GM18511 (cell line): ENCODE measurements around the gene FLCN.

ENCODE experiments used
- ATAC-seq: cut with Tn5 transposase; IDR thresholded peaks from one replicate; pipeline ENCODE4 v1.9.1; 2021; ENCODE audit warnings: mild to moderate bottlenecking, moderate library complexity; ENCODE audit not compliant: unreplicated experiment

Gene FLCN

DNA sequence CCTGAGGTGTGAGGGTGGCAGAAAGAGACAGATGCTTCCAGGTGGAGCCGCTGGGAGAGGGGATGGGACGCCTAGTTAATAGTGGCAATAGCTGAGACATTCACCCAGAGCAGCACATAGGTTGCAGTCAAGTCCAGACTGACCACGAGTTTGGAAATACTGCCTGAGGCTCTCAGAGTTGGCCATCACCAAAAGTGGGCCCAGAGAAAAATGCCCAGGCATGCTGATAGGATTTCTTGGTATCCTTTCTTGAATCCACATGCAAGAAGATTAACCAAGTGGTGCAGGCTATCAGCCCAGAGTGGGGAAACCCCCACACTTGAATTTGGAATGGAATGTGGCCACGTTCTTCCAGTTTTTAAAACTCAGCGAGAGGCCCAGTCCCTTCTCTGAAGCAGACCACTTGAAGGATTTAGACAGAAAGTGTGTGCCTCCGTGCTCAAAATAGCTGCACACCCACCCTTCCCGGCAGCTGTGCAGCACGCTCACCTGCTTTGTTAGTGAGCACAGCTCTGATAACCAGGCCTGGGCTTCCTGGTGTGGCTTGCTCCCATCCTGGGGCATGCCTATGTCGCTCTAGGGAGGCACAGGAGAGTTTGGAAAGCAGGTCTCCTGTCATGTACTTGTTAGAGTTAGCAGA lies 66.5 kb downstream of the FLCN start:
- no peak for ATAC-seq

DNA sequence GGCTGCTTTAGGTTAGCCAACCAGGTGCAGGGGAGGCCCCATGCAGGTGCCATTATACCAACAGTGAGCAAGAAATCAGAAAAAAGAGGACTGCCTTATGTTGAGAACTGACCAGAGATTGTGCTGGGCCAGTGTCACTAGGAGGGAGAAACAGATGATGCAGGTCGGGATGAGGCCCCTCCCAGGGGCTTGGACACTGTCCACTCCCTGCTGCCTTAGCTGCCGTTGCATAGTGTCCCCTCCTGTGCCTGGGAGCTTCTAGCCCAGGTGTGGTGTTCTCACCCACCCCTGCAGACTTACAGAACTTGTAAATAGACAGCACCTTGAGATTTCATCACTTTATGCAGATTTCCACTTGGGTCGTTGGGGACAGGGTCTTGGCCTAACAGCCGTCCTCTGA lies 67.6 kb downstream of the FLCN start:
- ATAC-seq, result no peak

DNA sequence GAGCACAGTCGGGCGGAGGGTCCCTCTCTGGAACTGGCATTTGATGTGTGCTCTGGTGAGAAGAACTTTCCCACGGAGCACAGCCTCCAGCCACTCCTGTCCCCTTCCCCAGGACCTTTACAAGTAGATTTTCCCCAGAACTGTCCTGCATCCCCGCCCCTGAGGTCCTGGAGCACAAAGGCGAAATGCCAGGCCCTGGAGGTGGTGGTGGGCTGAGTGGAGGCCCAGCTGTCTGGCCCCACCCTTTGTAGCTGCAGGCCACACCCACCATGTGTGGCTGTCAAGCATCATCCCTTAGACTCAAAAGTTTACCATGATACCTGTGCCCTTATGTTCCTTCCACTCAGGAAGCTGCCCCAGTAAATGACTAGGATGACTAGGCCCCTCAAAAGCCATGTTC lies 68.6 kb downstream of the FLCN start:
- no peak for ATAC-seq

DNA sequence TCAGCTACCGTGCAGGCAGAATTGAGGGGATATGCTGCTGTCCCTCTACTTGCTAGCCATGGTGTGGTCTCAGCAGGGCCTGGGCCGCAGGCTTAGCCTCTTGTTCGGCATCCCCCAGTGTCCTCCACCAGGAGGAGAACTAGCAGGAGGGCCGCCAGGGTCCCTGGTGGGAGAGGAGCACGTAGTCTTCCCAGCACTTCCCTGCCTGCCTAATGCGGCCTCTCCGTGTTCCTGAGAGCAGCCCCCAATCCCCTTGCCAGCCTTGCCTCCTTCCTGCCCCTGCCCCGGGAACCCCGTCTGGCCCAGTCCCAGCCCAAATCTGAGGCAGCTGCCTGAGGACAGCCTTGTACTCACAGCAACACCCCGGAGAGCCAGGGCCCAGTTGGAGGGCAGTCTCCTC lies 69.0 kb downstream of the FLCN start:
- no peak for ATAC-seq

DNA sequence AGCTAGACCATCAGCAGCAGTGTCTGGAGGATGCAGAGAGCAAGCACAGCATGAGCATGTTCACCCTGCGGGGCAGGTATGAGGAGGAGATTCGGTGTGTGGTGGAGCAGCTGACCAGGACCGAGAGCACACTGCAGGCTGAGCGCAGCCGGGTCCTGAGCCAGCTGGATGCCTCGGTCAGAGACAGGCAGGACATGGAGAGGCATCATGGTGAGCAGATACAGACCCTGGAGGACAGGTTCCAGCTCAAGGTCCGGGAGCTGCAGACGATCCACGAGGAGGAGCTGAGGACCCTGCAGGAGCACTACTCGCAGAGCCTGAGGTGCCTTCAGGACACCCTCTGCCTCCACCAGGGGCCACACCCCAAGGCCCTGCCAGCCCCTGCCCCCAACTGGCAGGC lies 69.6 kb downstream of the FLCN start:
- ATAC-seq, result no peak

DNA sequence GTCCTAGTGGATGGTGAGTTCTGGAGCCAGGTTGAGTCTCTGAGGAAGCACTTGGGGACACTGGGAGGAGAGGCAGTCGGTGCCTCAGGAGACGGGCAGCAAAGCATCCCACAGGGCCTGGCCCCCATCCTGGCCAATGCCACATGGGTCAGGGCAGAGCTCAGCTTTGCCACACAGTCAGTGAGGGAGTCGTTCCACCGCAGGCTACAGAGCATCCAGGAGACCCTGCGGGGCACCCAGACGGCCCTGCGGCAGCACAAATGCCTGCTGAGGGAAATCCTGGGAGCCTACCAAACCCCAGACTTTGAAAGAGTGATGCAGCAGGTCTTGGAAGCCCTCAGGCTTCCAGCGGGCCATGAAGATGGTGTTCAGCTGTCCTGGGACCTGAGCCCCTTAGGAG lies 70.5 kb downstream of the FLCN start:
- no peak for ATAC-seq

DNA sequence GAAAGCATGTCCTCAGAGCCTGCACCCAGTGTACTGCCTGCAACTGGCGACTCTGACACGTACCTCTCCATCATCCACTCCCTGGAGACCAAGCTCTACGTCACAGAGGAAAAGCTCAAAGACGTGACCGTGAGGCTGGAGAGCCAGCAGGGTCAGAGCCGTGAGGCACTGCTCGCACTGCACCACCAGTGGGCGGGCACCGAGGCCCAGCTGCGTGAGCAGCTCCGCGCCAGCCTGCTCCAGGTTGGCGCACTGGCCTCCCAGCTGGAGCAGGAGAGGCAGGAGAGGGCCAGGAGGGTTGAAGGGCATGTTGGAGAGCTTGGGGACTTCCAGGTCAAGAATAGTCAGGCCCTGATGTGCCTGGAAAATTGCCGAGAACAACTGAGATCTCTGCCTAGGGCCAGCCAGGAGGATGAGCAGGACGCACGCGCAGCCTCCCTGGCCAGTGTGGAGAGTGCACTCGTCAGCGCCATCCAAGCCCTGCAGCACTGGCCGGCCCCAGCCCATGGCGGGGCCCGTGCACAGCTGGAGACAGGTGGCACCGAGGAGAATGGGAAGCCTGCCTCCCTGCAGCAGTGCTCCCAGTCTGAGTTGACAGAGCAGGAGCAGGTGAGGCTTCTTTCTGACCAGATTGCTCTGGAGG lies 71.2 kb downstream of the FLCN start:
- ATAC-seq, result no peak

DNA sequence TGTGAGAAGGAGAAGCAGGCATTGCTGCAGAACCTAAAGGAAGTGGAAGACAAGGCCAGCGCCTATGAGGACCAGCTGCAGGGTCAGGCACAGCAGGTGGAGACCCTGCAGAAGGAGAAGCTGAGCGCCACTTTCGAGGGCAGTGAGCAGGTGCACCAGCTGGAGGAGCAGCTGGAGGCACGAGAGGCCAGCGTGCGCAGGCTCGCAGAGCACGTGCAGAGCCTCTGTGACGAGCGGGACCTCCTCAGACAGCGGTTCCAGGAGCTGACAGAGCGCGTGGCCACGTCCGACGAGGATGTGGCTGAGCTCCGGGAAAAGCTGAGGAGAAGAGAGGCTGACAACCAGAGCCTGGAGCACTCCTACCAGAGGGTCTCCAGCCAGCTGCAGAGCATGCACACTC lies 72.3 kb downstream of the FLCN start:
- no peak for ATAC-seq

DNA sequence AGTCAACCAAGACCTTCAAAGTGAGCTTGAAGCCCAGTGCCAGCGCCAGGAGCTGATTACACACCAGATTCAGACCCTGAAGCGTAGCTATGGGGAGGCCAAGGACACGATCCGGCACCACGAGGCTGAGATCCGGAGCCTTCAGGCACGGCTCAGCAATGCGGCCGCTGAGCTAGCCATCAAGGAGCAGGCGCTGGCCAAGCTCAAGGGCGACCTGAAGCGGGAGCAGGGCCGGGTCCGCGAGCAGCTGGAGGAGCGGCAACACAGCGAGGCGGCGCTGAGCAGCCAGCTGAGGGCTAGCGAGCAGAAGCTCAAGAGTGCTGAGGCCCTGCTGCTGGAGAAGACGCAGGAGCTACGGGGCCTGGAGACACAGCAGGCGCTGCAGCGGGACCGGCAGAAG lies 72.8 kb downstream of the FLCN start:
- ATAC-seq, result no peak
